ENCODE results near the gene PDE4A. TPM values are rescaled to one million over a fixed set of nuclear protein-coding genes. Genes with fewer than 3 reads are reported as not detected.

The PDE4A gene
- total and polyA plus RNA-seq, 2 donors (not counting 3 experiments of a cell fraction or from before 2014, with no cell fraction given): 3.8 to 10.0 TPM

DNA sequence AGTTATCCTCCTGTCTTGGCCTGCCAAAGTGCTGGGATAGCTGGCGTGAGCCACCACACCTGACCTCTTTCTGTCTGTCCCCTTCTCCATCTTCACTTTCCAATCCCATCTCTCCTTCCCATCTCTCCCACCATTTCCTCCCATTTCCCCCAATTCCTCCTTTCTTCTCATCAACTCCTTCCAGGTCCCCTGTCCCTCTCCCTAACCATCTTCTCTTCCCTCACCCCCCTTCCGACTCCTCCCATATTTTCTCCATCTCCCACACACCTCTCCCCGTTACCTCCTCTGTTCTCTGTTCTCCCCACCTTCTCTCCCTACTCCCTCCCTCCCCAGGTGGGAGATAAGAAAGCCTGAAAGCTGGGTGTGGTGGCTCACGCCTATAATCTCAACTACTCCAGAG lies 42.2 kb downstream of the PDE4A start:
- Histone ChIP-seq H3K27me3 (ENCODE audit: control insufficient read depth in 2 of 2, insufficient read depth in 2 of 2, low read length in 2 of 2) (no peaks in the 10 kb centered on the region), H3K9me3 (replicated peaks; ENCODE audit: control insufficient read depth, insufficient read depth, low read length) (no peaks in the 10 kb centered on the region), H3K9me1 (replicated peaks; ENCODE audit: control insufficient read depth, extremely low read depth, insufficient read depth, low read length) (no peaks in the 10 kb centered on the region), H3K4me1 (ENCODE audit: control insufficient read depth, extremely low read depth, insufficient read depth, low read length) (no peaks in the 10 kb centered on the region), H2AFZ (ENCODE audit: low read depth, low read length) (no peak overlapping the region), H3K4me3 (replicated peaks in 1 of 3; ENCODE audit: insufficient read depth in 1 of 3, low read depth in 1 of 3, low read length in 3 of 3) (no peak overlapping the region), H3K79me2 (ENCODE audit: control insufficient read depth, insufficient read depth, low read length) (no peaks in the 10 kb centered on the region), H3K27ac (ENCODE audit: insufficient read depth, low read depth, low read length) (no peak overlapping the region), H3K36me3 (ENCODE audit: control insufficient read depth in 2 of 2, extremely low read depth in 1 of 2, insufficient read depth in 2 of 2, low read length in 2 of 2) (peaks cover 3 to 10% of the 10 kb centered on the region in 2 experiments), H3K9ac (replicated peaks; ENCODE audit: extremely low read depth, insufficient read depth, low read length) (no peak overlapping the region), H3K4me2 (ENCODE audit: insufficient read depth, low read length) (no peak overlapping the region), H4K20me1 (replicated peaks; ENCODE audit: control insufficient read depth, extremely low read depth, insufficient read depth, low read length) (no peaks in the 10 kb centered on the region)
- no TSS peak for BruUV-seq (replicated peaks)
- intact Hi-C loops (cut with micrococcal nuclease): no loop called here
- no peak for FAIRE-seq
- TF ChIP-seq EZH2 (IDR thresholded peaks at IDR 0.05; ENCODE audit: borderline replicate concordance, low read depth, low read length, severe bottlenecking) (no peak), POLR2A (IDR thresholded peaks at IDR 0.05; ENCODE audit: low read depth, low read length) (no peak), JUN (IDR thresholded peaks at IDR 0.05; ENCODE audit: borderline replicate concordance, insufficient read depth, insufficient read length, low read depth) (no peak), MYC (IDR thresholded peaks at IDR 0.05; ENCODE audit: low read depth, low read length) (no peak), POLR2AphosphoS5 (IDR thresholded peaks at IDR 0.05; ENCODE audit: insufficient read depth, low read depth, low read length) (no peak)
- TF ChIP-seq, protein P1, sequence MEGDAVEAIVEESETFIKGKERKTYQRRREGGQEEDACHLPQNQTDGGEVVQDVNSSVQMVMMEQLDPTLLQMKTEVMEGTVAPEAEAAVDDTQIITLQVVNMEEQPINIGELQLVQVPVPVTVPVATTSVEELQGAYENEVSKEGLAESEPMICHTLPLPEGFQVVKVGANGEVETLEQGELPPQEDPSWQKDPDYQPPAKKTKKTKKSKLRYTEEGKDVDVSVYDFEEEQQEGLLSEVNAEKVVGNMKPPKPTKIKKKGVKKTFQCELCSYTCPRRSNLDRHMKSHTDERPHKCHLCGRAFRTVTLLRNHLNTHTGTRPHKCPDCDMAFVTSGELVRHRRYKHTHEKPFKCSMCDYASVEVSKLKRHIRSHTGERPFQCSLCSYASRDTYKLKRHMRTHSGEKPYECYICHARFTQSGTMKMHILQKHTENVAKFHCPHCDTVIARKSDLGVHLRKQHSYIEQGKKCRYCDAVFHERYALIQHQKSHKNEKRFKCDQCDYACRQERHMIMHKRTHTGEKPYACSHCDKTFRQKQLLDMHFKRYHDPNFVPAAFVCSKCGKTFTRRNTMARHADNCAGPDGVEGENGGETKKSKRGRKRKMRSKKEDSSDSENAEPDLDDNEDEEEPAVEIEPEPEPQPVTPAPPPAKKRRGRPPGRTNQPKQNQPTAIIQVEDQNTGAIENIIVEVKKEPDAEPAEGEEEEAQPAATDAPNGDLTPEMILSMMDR (IDR thresholded peaks at IDR 0.05; ENCODE audit: extremely low read depth in 1 of 2, insufficient read depth in 1 of 2, low read depth in 1 of 2, low read length in 2 of 2): no peak
- ChIA-PET CTCF (interaction anchor here (1.8 kb wide), 1 partner anchor 21 kb away, joined by 5 read pairs; no protein-coding TSS in a partner anchor), POLR2A (no interaction called here)
- dilution Hi-C loops (cut with MboI; ENCODE audit: extremely low pct_ligation_motif_present, low sequenced_read_pairs): no loop called here
- no peak for DNase-seq (ENCODE audit: low read depth, low spot score)

DNA sequence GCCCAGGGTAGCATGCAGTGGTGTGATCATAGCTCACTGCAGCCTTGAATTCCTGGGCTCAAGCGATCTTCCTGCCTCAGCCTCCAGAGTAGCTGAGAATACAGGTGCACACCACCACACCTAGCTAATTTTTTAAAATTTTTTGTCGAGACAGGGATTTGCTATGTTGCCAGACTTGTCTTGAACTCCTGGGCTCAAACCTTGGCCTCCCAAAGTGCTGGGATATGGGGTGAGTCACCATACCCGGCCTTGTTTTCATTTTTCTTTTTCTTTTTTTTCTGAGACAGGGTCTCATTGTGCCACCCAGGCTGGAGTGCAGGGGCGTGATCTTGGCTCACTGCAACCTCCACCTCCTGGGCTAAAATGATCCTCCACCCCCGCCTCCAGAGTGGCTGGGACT lies 44.1 kb downstream of the PDE4A start:
- H3K27ac ChIP-seq (ENCODE audit: insufficient read depth, low read depth, low read length): no peak overlapping the region
- ChIA-PET POLR2A (no interaction called here), CTCF (interaction anchor here (1.4 to 5.0 kb wide), 2 partner anchors 14 to 235 kb away, joined by 4 to 22 read pairs; no protein-coding TSS in a partner anchor)
- H4K20me1 ChIP-seq (replicated peaks; ENCODE audit: control insufficient read depth, extremely low read depth, insufficient read depth, low read length): no peaks in the 10 kb centered on the region
- no peaks in the 10 kb centered on the region for H3K9me3 ChIP-seq (replicated peaks; ENCODE audit: control insufficient read depth, insufficient read depth, low read length)
- H3K4me3 ChIP-seq (replicated peaks in 1 of 3; ENCODE audit: insufficient read depth in 1 of 3, low read depth in 1 of 3, low read length in 3 of 3): no peak overlapping the region
- no peaks in the 10 kb centered on the region for H3K79me2 ChIP-seq (ENCODE audit: control insufficient read depth, insufficient read depth, low read length)
- no peak overlapping the region for H3K9ac ChIP-seq (replicated peaks; ENCODE audit: extremely low read depth, insufficient read depth, low read length)
- H3K36me3 ChIP-seq (ENCODE audit: control insufficient read depth in 2 of 2, extremely low read depth in 1 of 2, insufficient read depth in 2 of 2, low read length in 2 of 2): peaks cover 3 to 9% of the 10 kb centered on the region in 2 experiments
- BruUV-seq (replicated peaks): no TSS peak
- dilution Hi-C loops (cut with MboI; ENCODE audit: extremely low pct_ligation_motif_present, low sequenced_read_pairs) (no loop called here), intact Hi-C loops (cut with micrococcal nuclease) (no loop called here)
- H3K9me1 ChIP-seq (replicated peaks; ENCODE audit: control insufficient read depth, extremely low read depth, insufficient read depth, low read length): no peaks in the 10 kb centered on the region
- TF ChIP-seq MYC (IDR thresholded peaks at IDR 0.05; ENCODE audit: low read depth, low read length) (no peak), POLR2A (IDR thresholded peaks at IDR 0.05; ENCODE audit: low read depth, low read length) (no peak), EZH2 (IDR thresholded peaks at IDR 0.05; ENCODE audit: borderline replicate concordance, low read depth, low read length, severe bottlenecking) (no peak), JUN (IDR thresholded peaks at IDR 0.05; ENCODE audit: borderline replicate concordance, insufficient read depth, insufficient read length, low read depth) (no peak)
- H3K27me3 ChIP-seq (ENCODE audit: control insufficient read depth in 2 of 2, insufficient read depth in 2 of 2, low read length in 2 of 2): no peaks in the 10 kb centered on the region
- DNase-seq (ENCODE audit: low read depth, low spot score) (no peak), FAIRE-seq (no peak)
- no peaks in the 10 kb centered on the region for H3K4me1 ChIP-seq (ENCODE audit: control insufficient read depth, extremely low read depth, insufficient read depth, low read length)
- no peak overlapping the region for H2AFZ ChIP-seq (ENCODE audit: low read depth, low read length)
- no peak overlapping the region for H3K4me2 ChIP-seq (ENCODE audit: insufficient read depth, low read length)

Data from endothelial cell of umbilical vein (primary cell).